ENCODE results near the gene SDHAF1.
"Not testable (repeated sequence)": the region's sequence is repeated elsewhere in the genome, so short reads cannot be mapped to it uniquely, and the experiment has no call there.

DNA sequence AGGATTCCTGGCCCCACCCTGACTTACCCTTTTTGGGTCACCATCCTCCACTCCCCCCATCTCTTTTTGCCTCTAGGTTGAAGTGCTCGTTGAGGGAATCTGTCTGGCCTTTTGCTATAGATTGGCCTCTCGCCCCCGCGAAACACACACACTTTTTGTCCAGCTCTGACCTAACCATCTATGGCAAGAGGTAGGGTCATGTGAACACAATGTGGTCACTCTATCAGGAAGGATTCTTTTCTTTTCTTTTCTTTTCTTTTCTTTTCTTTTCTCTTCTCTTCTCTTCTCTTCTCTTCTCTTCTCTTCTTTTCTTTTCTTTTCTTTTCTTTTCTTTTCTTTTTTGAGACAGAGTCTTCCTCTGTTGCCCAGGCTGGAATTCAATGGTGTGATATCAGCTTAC lies 14.0 kb upstream of the SDHAF1 start:
- TF ChIP-seq, protein P1, sequence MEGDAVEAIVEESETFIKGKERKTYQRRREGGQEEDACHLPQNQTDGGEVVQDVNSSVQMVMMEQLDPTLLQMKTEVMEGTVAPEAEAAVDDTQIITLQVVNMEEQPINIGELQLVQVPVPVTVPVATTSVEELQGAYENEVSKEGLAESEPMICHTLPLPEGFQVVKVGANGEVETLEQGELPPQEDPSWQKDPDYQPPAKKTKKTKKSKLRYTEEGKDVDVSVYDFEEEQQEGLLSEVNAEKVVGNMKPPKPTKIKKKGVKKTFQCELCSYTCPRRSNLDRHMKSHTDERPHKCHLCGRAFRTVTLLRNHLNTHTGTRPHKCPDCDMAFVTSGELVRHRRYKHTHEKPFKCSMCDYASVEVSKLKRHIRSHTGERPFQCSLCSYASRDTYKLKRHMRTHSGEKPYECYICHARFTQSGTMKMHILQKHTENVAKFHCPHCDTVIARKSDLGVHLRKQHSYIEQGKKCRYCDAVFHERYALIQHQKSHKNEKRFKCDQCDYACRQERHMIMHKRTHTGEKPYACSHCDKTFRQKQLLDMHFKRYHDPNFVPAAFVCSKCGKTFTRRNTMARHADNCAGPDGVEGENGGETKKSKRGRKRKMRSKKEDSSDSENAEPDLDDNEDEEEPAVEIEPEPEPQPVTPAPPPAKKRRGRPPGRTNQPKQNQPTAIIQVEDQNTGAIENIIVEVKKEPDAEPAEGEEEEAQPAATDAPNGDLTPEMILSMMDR (IDR thresholded peaks at IDR 0.05), result not testable (repeated sequence)
- not testable (repeated sequence) for TF ChIP-seq POLR2A (IDR thresholded peaks at IDR 0.05)
